ENCODE data around the gene ZCCHC3.

- TF ChIP-seq CTCF (IDR thresholded peaks at IDR 0.05; ENCODE audit: low read depth, low read length, poor library complexity, severe bottlenecking): no peak
- no peak for TF ChIP-seq EZH2phosphoT487 (IDR thresholded peaks at IDR 0.05; ENCODE audit: borderline replicate concordance, low read length)
Measured at GRCh38 chr20:275791-276190, 21.6 kb upstream of the ZCCHC3 start.
